GM23248 (cell line): ENCODE measurements around the gene CDC23. TPM values are rescaled to one million over a fixed set of nuclear protein-coding genes. Genes with fewer than 3 reads are reported as not detected.
A peak's percentile ranks its signal among the peaks of the same experiment; 100 is the strongest.

Experiments used
- DNase-seq: peaks from one replicate; pipeline ENCODE4 v3.0.0-alpha.2; 2015
- H2AFZ ChIP-seq: fragments of 200-600 bp; sonication (generic); 2 replicates; pipeline ENCODE4 v1.6.1; 2016; ENCODE audit warnings: antibody characterized with exemption
- H3F3A ChIP-seq: fragments of 200-600 bp; sonication (generic); 2 replicates; pipeline ENCODE4 v1.6.1; 2016; ENCODE audit warnings: mild to moderate bottlenecking, antibody characterized with exemption, mixed run types; ENCODE audit not compliant: insufficient read depth
- H3K27ac ChIP-seq: fragments of 200-600 bp; sonication (generic); 2 replicates; pipeline ENCODE4 v1.5.1; 2016; ENCODE audit warnings: mild to moderate bottlenecking
- H3K27me3 ChIP-seq: fragments of 200-600 bp; sonication (generic); replicated peaks from 2 replicates; pipeline ENCODE4 v1.6.1; 2016; ENCODE audit warnings: mild to moderate bottlenecking; ENCODE audit not compliant: insufficient read depth
- H3K36me3 ChIP-seq: fragments of 200-600 bp; sonication (generic); 2 replicates; pipeline ENCODE4 v1.6.1; 2016; ENCODE audit warnings: low read depth, mild to moderate bottlenecking
- H3K4me1 ChIP-seq: fragments of 200-600 bp; sonication (generic); 2 replicates; pipeline ENCODE4 v1.6.1; 2016; ENCODE audit warnings: mild to moderate bottlenecking; ENCODE audit not compliant: insufficient read depth
- H3K4me2 ChIP-seq: fragments of 200-600 bp; sonication (generic); one replicate; pipeline ENCODE4 v1.6.1; 2016; ENCODE audit warnings: mild to moderate bottlenecking; ENCODE audit not compliant: unreplicated experiment
- H3K4me3 ChIP-seq: fragments of 200-600 bp; sonication (generic); 2 replicates; pipeline ENCODE4 v1.5.1; 2016; ENCODE audit warnings: mild to moderate bottlenecking
- H3K79me2 ChIP-seq: fragments of 200-600 bp; sonication (generic); 2 replicates; pipeline ENCODE4 v1.6.1; 2016; ENCODE audit warnings: mild to moderate bottlenecking; ENCODE audit not compliant: insufficient read depth
- H3K9ac ChIP-seq: fragments of 200-600 bp; sonication (generic); 2 replicates; pipeline ENCODE4 v1.6.1; 2016; ENCODE audit warnings: mild to moderate bottlenecking
- H3K9me2 ChIP-seq: fragments of 200-600 bp; sonication (generic); 2 replicates; pipeline ENCODE4 v1.6.1; 2016; ENCODE audit warnings: mixed run types, mild to moderate bottlenecking, moderate library complexity; ENCODE audit not compliant: insufficient read depth
- H3K9me3 ChIP-seq: fragments of 200-600 bp; sonication (generic); one replicate; pipeline ENCODE4 v1.6.1; 2017; ENCODE audit warnings: low read depth
- H4K20me1 ChIP-seq: fragments of 200-600 bp; sonication (generic); 2 replicates; pipeline ENCODE4 v1.6.0; 2016; ENCODE audit not compliant: insufficient read depth
- EZH2 ChIP-seq: fragments of 200-600 bp; sonication (generic); IDR thresholded peaks from 2 replicates; pipeline ENCODE4 v1.6.1; 2018; ENCODE audit warnings: antibody characterized with exemption, mild to moderate bottlenecking; ENCODE audit not compliant: insufficient read depth, poor library complexity, severe bottlenecking
- EZH2phosphoT487 ChIP-seq: fragments of 200-600 bp; sonication (generic); IDR thresholded peaks from 2 replicates; pipeline ENCODE4 v1.6.1; 2018; ENCODE audit warnings: antibody characterized with exemption, moderate library complexity, mild to moderate bottlenecking, low read depth; ENCODE audit not compliant: insufficient read depth
- WGBS, 2 experiments: methylation state at CpG; one replicate each; pipeline ENCODE4 v1.1.6; 2015 to 2017; ENCODE audit warnings: low lambda C conversion rate in 2 of 2, low coverage in 1 of 2; ENCODE audit errors: missing lambda C conversion rate in 2 of 2; 5-methylcytosine and 5-hydroxymethylcytosine counted together
- in situ Hi-C: fragments of 300-500 bp; cut with MboI; formaldehyde crosslinking; loops from 2 replicates; pipeline ENCODE4 v1.15.0; 2020
- polyA plus RNA-seq: library from polyadenylated mRNA; unstranded; fragments of >200 nt; fragmentation: Nextera tagmentation; extraction: Ambion mirVana; gene quantifications from 2 replicates; pipeline ENCODE4 v1.2.1, GENCODE V29; 2016
- total RNA-seq: library from RNA; depleted of rRNA; stranded (reverse); fragments of >200 nt; shearing (Covaris generic); gene quantifications from 2 replicates; pipeline ENCODE4 v1.2.3, GENCODE V29; 2014

Gene CDC23
- total and polyA plus RNA-seq, 2 experiments from 2014 or later: 30.5 to 32.5 TPM

GRCh38 chr5:138178516-138179276 lies 34.4 kb downstream of the CDC23 start, which contains the start of the genes BRD8 and KIF20A:
Gene BRD8 (minus strand): TSS chr5:138178630. CDS start chr5:138178614, 16 bp downstream.
Gene KIF20A (plus strand): TSS chr5:138179112. CDS start chr5:138179681, 569 bp downstream.
- H2AFZ ChIP-seq: peak within 1 kb of the TSS; percentile 96
- H3K27ac ChIP-seq: peak within 1 kb of the TSS; percentile 71
- 1% methylated on average over 41 of the region's 41 CpGs for WGBS, 2 experiments
- peak within 1 kb of the TSS; percentile 94 for H3K9ac ChIP-seq
- H3K27me3 ChIP-seq: no peaks in the 10 kb centered on the region
- H4K20me1 ChIP-seq: no peaks in the 10 kb centered on the region
- no peaks in the 10 kb centered on the region for H3F3A ChIP-seq
- peaks cover 18% of the 10 kb centered on the region for H3K4me1 ChIP-seq
- DNase-seq: peak; percentile 99
- no peaks in the 10 kb centered on the region for H3K9me3 ChIP-seq
- H3K36me3 ChIP-seq: peaks cover 26% of the 10 kb centered on the region
- H3K4me3 ChIP-seq: peak within 1 kb of the TSS; percentile 98
- H3K79me2 ChIP-seq: peaks cover 74% of the 10 kb centered on the region
- H3K9me2 ChIP-seq: no peaks in the 10 kb centered on the region
- TF ChIP-seq EZH2phosphoT487: no peak
- TF ChIP-seq EZH2: no peak
- peak within 1 kb of the TSS; percentile 95 for H3K4me2 ChIP-seq
- in situ Hi-C loops: no loop called here

DNA sequence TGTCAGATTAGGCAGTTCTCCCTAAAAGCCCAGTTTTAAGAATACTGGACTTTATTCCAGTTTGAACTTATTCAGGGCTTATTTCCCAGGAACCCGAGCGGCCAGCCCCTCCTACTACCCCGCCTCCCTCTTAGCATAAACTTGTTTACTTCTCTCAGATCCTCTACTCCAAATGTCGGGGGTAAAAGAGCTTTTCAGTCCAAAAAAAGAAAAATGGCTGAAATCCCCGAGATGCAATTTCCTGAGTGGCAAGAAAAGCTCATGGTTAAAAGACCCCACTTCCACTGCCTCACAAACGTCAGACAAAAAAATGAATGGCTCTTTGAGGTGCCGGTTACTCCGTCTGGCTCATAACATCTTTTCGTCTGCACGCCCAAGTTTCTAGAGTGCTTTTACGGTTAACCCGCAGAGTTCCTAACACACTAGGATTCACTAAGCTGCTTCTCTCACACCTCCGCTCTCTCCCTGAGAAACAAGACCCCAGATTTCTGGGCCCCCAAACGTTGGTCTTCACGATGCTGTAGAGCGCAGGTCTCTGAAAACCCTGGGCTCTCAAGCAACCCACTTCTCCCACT lies 35.1 kb downstream of the CDC23 start:
- Histone ChIP-seq H3K9ac (peak overlapping the region; percentile 94), H3K27me3 (no peaks in the 10 kb centered on the region), H3K79me2 (peaks cover 81% of the 10 kb centered on the region), H3K9me3 (no peaks in the 10 kb centered on the region), H3K4me2 (peak overlapping the region; percentile 95), H3K4me1 (peaks cover 18% of the 10 kb centered on the region), H3F3A (no peaks in the 10 kb centered on the region), H3K4me3 (peak overlapping the region; percentile 98), H2AFZ (peak overlapping the region; percentile 96), H4K20me1 (no peaks in the 10 kb centered on the region), H3K36me3 (peaks cover 31% of the 10 kb centered on the region), H3K27ac (peak overlapping the region; percentile 71), H3K9me2 (no peaks in the 10 kb centered on the region)
- TF ChIP-seq EZH2 (no peak), EZH2phosphoT487 (no peak)
- WGBS, 2 experiments: 0% methylated on average over 16 of the region's 16 CpGs
- in situ Hi-C loops: no loop called here
- peak; percentile 68 for DNase-seq

DNA sequence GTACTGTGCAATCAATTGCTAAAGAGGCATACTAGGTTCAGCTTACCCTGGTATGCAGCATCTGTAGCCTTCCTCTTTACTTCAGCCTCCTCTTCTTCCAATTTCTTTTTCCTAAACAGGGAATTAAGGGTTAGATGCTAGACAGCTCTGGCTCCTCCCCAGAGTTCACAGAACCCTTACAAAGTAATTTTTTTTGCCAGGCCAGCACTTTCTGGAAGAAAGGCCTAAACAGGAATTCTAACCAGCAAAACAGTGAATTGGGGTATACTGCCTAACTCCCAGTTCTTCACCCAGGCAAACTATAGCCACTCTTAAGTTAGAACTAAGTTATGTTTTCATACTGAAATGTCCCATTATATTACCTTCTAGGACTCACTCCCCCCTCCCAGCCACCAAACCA lies 42.8 kb downstream of the CDC23 start:
- peaks cover 38% of the 10 kb centered on the region for H3K79me2 ChIP-seq
- H3K9me3 ChIP-seq: no peaks in the 10 kb centered on the region
- no peak overlapping the region for H3K27ac ChIP-seq
- no peak overlapping the region for H2AFZ ChIP-seq
- no peak overlapping the region for H3K9ac ChIP-seq
- H4K20me1 ChIP-seq: no peaks in the 10 kb centered on the region; the same call in 1 of the 2 replicates
- no peak overlapping the region for H3K4me2 ChIP-seq
- no peaks in the 10 kb centered on the region for H3K9me2 ChIP-seq
- no peaks in the 10 kb centered on the region for H3F3A ChIP-seq
- TF ChIP-seq EZH2 (no peak), EZH2phosphoT487 (no peak)
- H3K27me3 ChIP-seq: no peaks in the 10 kb centered on the region
- no peak for DNase-seq
- H3K4me3 ChIP-seq: no peak overlapping the region
- in situ Hi-C loops: no loop called here
- no peaks in the 10 kb centered on the region for H3K4me1 ChIP-seq
- peaks cover 80% of the 10 kb centered on the region for H3K36me3 ChIP-seq

DNA sequence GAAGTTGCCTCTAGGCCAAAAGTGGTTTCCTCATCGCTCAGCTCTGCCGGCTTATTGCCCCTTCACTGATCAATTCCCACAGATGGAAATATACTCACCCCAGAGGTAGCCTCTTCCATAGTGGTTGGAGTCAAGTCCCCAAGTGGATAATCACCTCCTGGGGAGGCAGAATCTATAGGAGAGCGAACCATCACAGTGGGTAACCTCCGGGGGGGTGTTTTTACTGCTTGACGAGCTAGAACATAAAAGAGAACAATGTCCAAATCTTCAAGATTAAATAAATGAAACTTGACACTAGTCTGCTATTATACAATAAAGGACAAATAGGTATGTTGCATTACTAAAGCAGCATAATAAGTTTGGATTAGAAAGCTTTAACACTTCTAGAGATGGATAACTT lies 44.0 kb downstream of the CDC23 start:
- no peak for DNase-seq
- no peak for TF ChIP-seq EZH2
- no peak for TF ChIP-seq EZH2phosphoT487

More for the DNA sequence above, 44.0 kb downstream of the CDC23 start:
- Histone ChIP-seq H3K4me2 (no peak overlapping the region), H4K20me1 (no peaks in the 10 kb centered on the region; the same call in 1 of the 2 replicates), H3K27ac (no peak overlapping the region), H3K79me2 (peaks cover 26% of the 10 kb centered on the region), H3K9ac (no peak overlapping the region), H3K36me3 (peaks cover 82% of the 10 kb centered on the region), H3K9me2 (no peaks in the 10 kb centered on the region), H2AFZ (no peak overlapping the region), H3K4me3 (no peak overlapping the region), H3F3A (no peaks in the 10 kb centered on the region), H3K9me3 (no peaks in the 10 kb centered on the region), H3K4me1 (no peaks in the 10 kb centered on the region), H3K27me3 (no peaks in the 10 kb centered on the region)
- WGBS, 2 experiments: 95 to 96% methylated on average over 5 of the region's 5 CpGs
- in situ Hi-C loops: no loop called here
